Natural killer cell (primary cell): Measurements from ENCODE around the gene DPP9. TPM values are rescaled to one million over a fixed set of nuclear protein-coding genes. Genes with fewer than 3 reads are reported as not detected.
A peak's percentile ranks its signal among the peaks of the same experiment; 100 is the strongest.

ENCODE experiments used
- ATAC-seq, 3 donors: fragments of 150-1000 bp in 2 of 3; fragments of 200-7000 bp in 1 of 3; cut with Tn5 transposase; 1 replicate in 1 of 3; 2 replicates in 2 of 3; pipeline ENCODE4 v1.10.0; 2021; ENCODE audit warnings: mild to moderate bottlenecking in 2 of 3, moderate library complexity in 2 of 3
- DNase-seq, 2 donors: peaks; one replicate each; pipeline versions ENCODE4 v3.0.0 to v3.0.0-alpha.2; 2013 to 2021; ENCODE audit warnings: mixed read lengths in 1 of 2
- H3K27ac ChIP-seq: one replicate; pipeline ENCODE4 v1.5.1; 2013; ENCODE audit warnings: mild to moderate bottlenecking, low read length
- H3K27me3 ChIP-seq: one replicate; pipeline ENCODE4 v1.6.1; 2013; ENCODE audit warnings: low read length; ENCODE audit not compliant: control insufficient read depth, insufficient read depth
- H3K36me3 ChIP-seq: one replicate; pipeline ENCODE4 v1.6.1; 2013; ENCODE audit warnings: low read length; ENCODE audit not compliant: control insufficient read depth, insufficient read depth
- H3K4me1 ChIP-seq: one replicate; pipeline ENCODE4 v1.6.1; 2013; ENCODE audit warnings: low read length; ENCODE audit not compliant: control insufficient read depth, insufficient read depth
- H3K4me3 ChIP-seq: one replicate; pipeline ENCODE4 v1.5.1; 2013; ENCODE audit warnings: low read length
- H3K9me3 ChIP-seq: one replicate; pipeline ENCODE4 v1.6.1; 2013; ENCODE audit warnings: low read length; ENCODE audit not compliant: control insufficient read depth, insufficient read depth
- H3K27ac Mint-ChIP-seq, 2 donors: one replicate each; pipeline ENCODE4 v1.8.0; 2022; ENCODE audit warnings: mild to moderate bottlenecking in 2 of 2, mixed read lengths in 2 of 2, moderate library complexity in 1 of 2
- H3K27me3 Mint-ChIP-seq, 2 donors: one replicate each; pipeline ENCODE4 v1.8.0; 2022; ENCODE audit warnings: low read depth in 2 of 2, mixed read lengths in 2 of 2
- H3K36me3 Mint-ChIP-seq: one replicate; pipeline ENCODE4 v1.8.0; 2022; ENCODE audit warnings: mixed read lengths
- H3K4me1 Mint-ChIP-seq, 2 donors: one replicate each; pipeline ENCODE4 v1.8.0; 2022; ENCODE audit warnings: mixed read lengths in 2 of 2
- H3K4me3 Mint-ChIP-seq: one replicate; pipeline ENCODE4 v1.8.0; 2022; ENCODE audit warnings: mild to moderate bottlenecking, moderate library complexity, mixed read lengths
- H3K9me3 Mint-ChIP-seq, 2 donors: one replicate each; pipeline ENCODE4 v1.8.0; 2022; ENCODE audit warnings: mixed read lengths in 2 of 2
- CTCF ChIP-seq: fragments of 200-600 bp; IDR thresholded peaks from one replicate; pipeline ENCODE4 v1.8.0; 2022; ENCODE audit warnings: antibody characterized with exemption
- WGBS: methylation state at CpG from one replicate; pipeline ENCODE4 v1.1.7; 2013; ENCODE audit warnings: missing lambda C conversion rate; ENCODE audit not compliant: insufficient coverage; 5-methylcytosine and 5-hydroxymethylcytosine counted together
- intact Hi-C: fragments of 100-400 bp; cut with micrococcal nuclease; formaldehyde crosslinking; loops from one replicate; pipeline ENCODE4 v1.14.2; 2022
- total RNA-seq, 4 donors: library from RNA; stranded (reverse); fragments of 120-200 nt in 1 of 4; gene quantifications; one replicate each; pipeline versions ENCODE4 v1.2.3 to v1.2.4, GENCODE V29; 2013 to 2022

DPP9 gene
- total RNA-seq, 3 donors from 2014 or later (not counting 1 experiment from before 2014, with no cell fraction given) = 133 to 183 (median 165) TPM

GRCh38 chr19:4722671-4723594 is 709 bp downstream of the DPP9 start:
- Mint-ChIP-seq H3K27ac (peak overlapping the region; percentile 98), H3K9me3 (no peaks in the 10 kb centered on the region), H3K27me3 (peaks cover 0 to 3% of the 10 kb centered on the region in 2 donors), H3K4me1 (peaks cover 32 to 55% of the 10 kb centered on the region in 2 donors), H3K4me3 (peak overlapping the region; percentile 95), H3K36me3 (no peaks in the 10 kb centered on the region)
- peaks cover 33% of the 10 kb centered on the region for H3K36me3 ChIP-seq
- peaks cover 34% of the 10 kb centered on the region for H3K4me1 ChIP-seq
- WGBS = 5% methylated on average over 26 of the region's 28 CpGs
- H3K9me3 ChIP-seq = no peaks in the 10 kb centered on the region
- H3K27ac ChIP-seq = peak overlapping the region; percentile 66
- no peaks in the 10 kb centered on the region for H3K27me3 ChIP-seq
- H3K4me3 ChIP-seq = peak overlapping the region; percentile 98
- intact Hi-C loops = loop anchor here (5.0 kb wide), 1 partner anchor 1179 kb away; the partner anchor contains the start of genes NDUFA11 and VMAC
- DNase-seq = peak; percentile 27 to 42
- no peak for TF ChIP-seq CTCF
- ATAC-seq = no peak

GRCh38 chr19:4721196-4721595 is 2.4 kb downstream of the DPP9 start:
- intact Hi-C loops = loop anchor here (5.0 kb wide), 1 partner anchor 1181 kb away; the partner anchor contains the start of genes NDUFA11 and VMAC
- H3K4me1 ChIP-seq = peaks cover 34% of the 10 kb centered on the region
- H3K9me3 ChIP-seq = no peaks in the 10 kb centered on the region
- DNase-seq (no peak), ATAC-seq (no peak)
- H3K27ac Mint-ChIP-seq = peak overlapping the region in 1 of 2 donors; percentile 98
- H3K36me3 ChIP-seq = peaks cover 48% of the 10 kb centered on the region
- H3K9me3 Mint-ChIP-seq = no peaks in the 10 kb centered on the region
- no peaks in the 10 kb centered on the region for H3K27me3 ChIP-seq
- WGBS = 94% methylated on average over 6 of the region's 6 CpGs
- H3K27me3 Mint-ChIP-seq = peaks cover 0 to 3% of the 10 kb centered on the region in 2 donors
- peaks cover 32 to 55% of the 10 kb centered on the region in 2 donors for H3K4me1 Mint-ChIP-seq
- no peak overlapping the region for H3K4me3 ChIP-seq
- no peak overlapping the region for H3K27ac ChIP-seq
- TF ChIP-seq CTCF = no peak
- H3K36me3 Mint-ChIP-seq = no peaks in the 10 kb centered on the region
- peak overlapping the region; percentile 95 for H3K4me3 Mint-ChIP-seq

GRCh38 chr19:4720037-4720700 is 3.5 kb downstream of the DPP9 start:
- TF ChIP-seq CTCF = no peak
- Mint-ChIP-seq H3K4me1 (peaks cover 32 to 50% of the 10 kb centered on the region in 2 donors), H3K9me3 (no peaks in the 10 kb centered on the region), H3K27me3 (peaks cover 0 to 3% of the 10 kb centered on the region in 2 donors), H3K36me3 (no peaks in the 10 kb centered on the region), H3K27ac (no peak overlapping the region), H3K4me3 (no peak overlapping the region)
- no peak for ATAC-seq
- intact Hi-C loops = loop anchor here (5.0 kb wide), 1 partner anchor 1182 kb away; the partner anchor contains the start of genes NDUFA11 and VMAC
- no peak overlapping the region for H3K4me3 ChIP-seq
- H3K36me3 ChIP-seq = peaks cover 58% of the 10 kb centered on the region
- no peaks in the 10 kb centered on the region for H3K27me3 ChIP-seq
- no peak for DNase-seq
- no peaks in the 10 kb centered on the region for H3K9me3 ChIP-seq
- H3K27ac ChIP-seq = no peak overlapping the region
- WGBS = 91% methylated on average over 13 of the region's 13 CpGs
- H3K4me1 ChIP-seq = peaks cover 31% of the 10 kb centered on the region
